Peyer's patch (tissue), 4 donors: Measurements from ENCODE around the gene EIF2B4.

Experiments used
- CTCF ChIP-seq, 6 experiments: fragments of 450-650 bp in 4 of 6; fragments of 200-600 bp in 2 of 6; sonication (generic) in 1 of 6; IDR thresholded peaks; one replicate each; pipeline ENCODE4 v1.5.1; 2017 to 2019; ENCODE audit warnings: antibody characterized with exemption in 6 of 6, mild to moderate bottlenecking in 3 of 6, moderate library complexity in 1 of 6
- POLR2A ChIP-seq, 2 donors: fragments of 450-650 bp; IDR thresholded peaks; one replicate each; pipeline ENCODE4 v1.5.1; 2017; ENCODE audit warnings: antibody characterized with exemption in 2 of 2, mild to moderate bottlenecking in 2 of 2, moderate library complexity in 2 of 2

GRCh38 chr2:27373567-27373966, 3.4 kb upstream of the EIF2B4 start:
- TF ChIP-seq CTCF (IDR thresholded peaks at IDR 0.05) (no peak), POLR2A (IDR thresholded peaks at IDR 0.05) (no peak)
